ENCODE results near the gene UHRF1.
"Not testable (repeated sequence)": the region's sequence is repeated elsewhere in the genome, so short reads cannot be mapped to it uniquely, and the experiment has no call there.

UHRF1 gene

GRCh38 chr19:4891066-4891465 is 18.2 kb upstream of the UHRF1 start:
- Histone ChIP-seq H3K79me1 (replicated peaks; ENCODE audit: low read length, poor library complexity, severe bottlenecking) (no peaks in the 10 kb centered on the region), H2BK5ac (ENCODE audit: low read depth, low read length, poor library complexity, severe bottlenecking) (no peak overlapping the region), H3K4me1 (ENCODE audit: control insufficient read depth, insufficient read depth, low read depth, low read length) (peaks cover 2% of the 10 kb centered on the region), H4K91ac (ENCODE audit: low read length) (no peak overlapping the region), H3K4me3 (ENCODE audit: insufficient read depth in 1 of 2, low read depth in 1 of 2, low read length in 2 of 2) (no peak overlapping the region), H4K8ac (ENCODE audit: low read length) (no peak overlapping the region), H3K18ac (ENCODE audit: low read depth in 1 of 2, low read length in 2 of 2) (no peak overlapping the region), H3K23ac (ENCODE audit: low read length in 2 of 2) (peak overlapping the region in 1 of 2 experiments; percentile 28), H2AK5ac (ENCODE audit: low read length, severe bottlenecking) (no peak overlapping the region), H3K4ac (ENCODE audit: low read depth in 1 of 2, low read length in 2 of 2) (no peak overlapping the region), H3K27ac (ENCODE audit: low read length, poor library complexity, severe bottlenecking) (no peak overlapping the region), H2BK120ac (ENCODE audit: low read depth, low read length) (no peak overlapping the region), H3K36me3 (ENCODE audit: control insufficient read depth in 1 of 2, insufficient read depth in 2 of 2, low read depth in 1 of 2, low read length in 2 of 2) (no peaks in the 10 kb centered on the region), H2BK12ac (ENCODE audit: low read length in 2 of 2) (peak overlapping the region in 1 of 2 experiments; percentile 15), H2AFZ (ENCODE audit: low read depth, low read length) (no peak overlapping the region), H3K27me3 (ENCODE audit: control insufficient read depth in 1 of 2, insufficient read depth in 1 of 2, low read length in 2 of 2) (no peaks in the 10 kb centered on the region), H3K14ac (ENCODE audit: low read length in 2 of 2) (no peak overlapping the region), H3K9me3 (ENCODE audit: control insufficient read depth, low read length) (no peaks in the 10 kb centered on the region), H3K4me2 (ENCODE audit: low read length, poor library complexity, severe bottlenecking) (no peak overlapping the region), H2BK15ac (ENCODE audit: low read depth, poor library complexity, severe bottlenecking) (no peak overlapping the region), H3K9ac (ENCODE audit: low read length) (no peak overlapping the region)
- no peak for DNase-seq
- WGBS, result 91% methylated on average over 22 of the region's 22 CpGs

GRCh38 chr19:4892962-4893361 is 16.3 kb upstream of the UHRF1 start:
- H3K4me3 ChIP-seq (ENCODE audit: insufficient read depth in 1 of 2, low read depth in 1 of 2, low read length in 2 of 2); H3K27ac ChIP-seq (ENCODE audit: low read length, poor library complexity, severe bottlenecking); DNase-seq; H2BK120ac ChIP-seq (ENCODE audit: low read depth, low read length); H3K18ac ChIP-seq (ENCODE audit: low read depth in 1 of 2, low read length in 2 of 2); H3K79me1 ChIP-seq (replicated peaks; ENCODE audit: low read length, poor library complexity, severe bottlenecking); H2AFZ ChIP-seq (ENCODE audit: low read depth, low read length); H3K4me2 ChIP-seq (ENCODE audit: low read length, poor library complexity, severe bottlenecking); H2BK5ac ChIP-seq (ENCODE audit: low read depth, low read length, poor library complexity, severe bottlenecking); H2BK12ac ChIP-seq (ENCODE audit: low read length in 2 of 2); H3K36me3 ChIP-seq (ENCODE audit: control insufficient read depth in 1 of 2, insufficient read depth in 2 of 2, low read depth in 1 of 2, low read length in 2 of 2); H4K8ac ChIP-seq (ENCODE audit: low read length); H2BK15ac ChIP-seq (ENCODE audit: low read depth, poor library complexity, severe bottlenecking); H3K27me3 ChIP-seq (ENCODE audit: control insufficient read depth in 1 of 2, insufficient read depth in 1 of 2, low read length in 2 of 2); H2AK5ac ChIP-seq (ENCODE audit: low read length, severe bottlenecking); H3K14ac ChIP-seq (ENCODE audit: low read length in 2 of 2); H3K4me1 ChIP-seq (ENCODE audit: control insufficient read depth, insufficient read depth, low read depth, low read length); H3K9ac ChIP-seq (ENCODE audit: low read length); H3K23ac ChIP-seq (ENCODE audit: low read length in 2 of 2); H3K9me3 ChIP-seq (ENCODE audit: control insufficient read depth, low read length); H3K4ac ChIP-seq (ENCODE audit: low read depth in 1 of 2, low read length in 2 of 2); H4K91ac ChIP-seq (ENCODE audit: low read length): not testable (repeated sequence)
- WGBS, result 94% methylated on average over 2 of the region's 11 CpGs

- Histone ChIP-seq H3K27ac (ENCODE audit: low read length, poor library complexity, severe bottlenecking) (no peak overlapping the region), H3K36me3 (ENCODE audit: control insufficient read depth in 1 of 2, insufficient read depth in 2 of 2, low read depth in 1 of 2, low read length in 2 of 2) (no peaks in the 10 kb centered on the region), H2AFZ (ENCODE audit: low read depth, low read length) (no peak overlapping the region), H3K4ac (ENCODE audit: low read depth in 1 of 2, low read length in 2 of 2) (no peak overlapping the region), H3K4me1 (ENCODE audit: control insufficient read depth, insufficient read depth, low read depth, low read length) (peaks cover 5% of the 10 kb centered on the region), H2BK120ac (ENCODE audit: low read depth, low read length) (no peak overlapping the region), H3K14ac (ENCODE audit: low read length in 2 of 2) (no peak overlapping the region), H4K91ac (ENCODE audit: low read length) (no peak overlapping the region), H3K4me3 (ENCODE audit: insufficient read depth in 1 of 2, low read depth in 1 of 2, low read length in 2 of 2) (no peak overlapping the region), H3K4me2 (ENCODE audit: low read length, poor library complexity, severe bottlenecking) (no peak overlapping the region), H2AK5ac (ENCODE audit: low read length, severe bottlenecking) (no peak overlapping the region), H3K18ac (ENCODE audit: low read depth in 1 of 2, low read length in 2 of 2) (no peak overlapping the region), H4K8ac (ENCODE audit: low read length) (no peak overlapping the region), H2BK12ac (ENCODE audit: low read length in 2 of 2) (no peak overlapping the region), H2BK5ac (ENCODE audit: low read depth, low read length, poor library complexity, severe bottlenecking) (no peak overlapping the region), H2BK15ac (ENCODE audit: low read depth, poor library complexity, severe bottlenecking) (no peak overlapping the region), H3K79me1 (replicated peaks; ENCODE audit: low read length, poor library complexity, severe bottlenecking) (no peaks in the 10 kb centered on the region), H3K9ac (ENCODE audit: low read length) (no peak overlapping the region), H3K23ac (ENCODE audit: low read length in 2 of 2) (no peak overlapping the region), H3K9me3 (ENCODE audit: control insufficient read depth, low read length) (no peaks in the 10 kb centered on the region), H3K27me3 (ENCODE audit: control insufficient read depth in 1 of 2, insufficient read depth in 1 of 2, low read length in 2 of 2) (no peaks in the 10 kb centered on the region)
- peak; percentile 51 for DNase-seq
- 46% methylated on average over 2 of the region's 3 CpGs for WGBS
These were observed 12.9 kb upstream of the UHRF1 start for GRCh38 chr19:4896372-4896771.

- no peak overlapping the region for H2AK5ac ChIP-seq (ENCODE audit: low read length, severe bottlenecking)
- no peak overlapping the region for H2BK12ac ChIP-seq (ENCODE audit: low read length in 2 of 2)
- H2BK5ac ChIP-seq (ENCODE audit: low read depth, low read length, poor library complexity, severe bottlenecking), result no peak overlapping the region
- WGBS, result 83% methylated on average over 7 of the region's 7 CpGs
- H3K9ac ChIP-seq (ENCODE audit: low read length), result no peak overlapping the region
- DNase-seq, result no peak
- no peak overlapping the region for H3K4me3 ChIP-seq (ENCODE audit: insufficient read depth in 1 of 2, low read depth in 1 of 2, low read length in 2 of 2)
- no peaks in the 10 kb centered on the region for H3K27me3 ChIP-seq (ENCODE audit: control insufficient read depth in 1 of 2, insufficient read depth in 1 of 2, low read length in 2 of 2)
- H3K4ac ChIP-seq (ENCODE audit: low read depth in 1 of 2, low read length in 2 of 2), result no peak overlapping the region
- H3K14ac ChIP-seq (ENCODE audit: low read length in 2 of 2), result no peak overlapping the region
- H3K27ac ChIP-seq (ENCODE audit: low read length, poor library complexity, severe bottlenecking), result no peak overlapping the region
- H3K36me3 ChIP-seq (ENCODE audit: control insufficient read depth in 1 of 2, insufficient read depth in 2 of 2, low read depth in 1 of 2, low read length in 2 of 2), result no peaks in the 10 kb centered on the region
- no peak overlapping the region for H2BK15ac ChIP-seq (ENCODE audit: low read depth, poor library complexity, severe bottlenecking)
- peaks cover 5% of the 10 kb centered on the region for H3K4me1 ChIP-seq (ENCODE audit: control insufficient read depth, insufficient read depth, low read depth, low read length)
- H4K8ac ChIP-seq (ENCODE audit: low read length), result no peak overlapping the region
- no peak overlapping the region for H3K18ac ChIP-seq (ENCODE audit: low read depth in 1 of 2, low read length in 2 of 2)
- H3K4me2 ChIP-seq (ENCODE audit: low read length, poor library complexity, severe bottlenecking), result no peak overlapping the region
- no peak overlapping the region for H4K91ac ChIP-seq (ENCODE audit: low read length)
- H3K79me1 ChIP-seq (replicated peaks; ENCODE audit: low read length, poor library complexity, severe bottlenecking), result no peaks in the 10 kb centered on the region
- H2BK120ac ChIP-seq (ENCODE audit: low read depth, low read length), result no peak overlapping the region
- no peak overlapping the region for H3K23ac ChIP-seq (ENCODE audit: low read length in 2 of 2)
- H2AFZ ChIP-seq (ENCODE audit: low read depth, low read length), result no peak overlapping the region
- no peaks in the 10 kb centered on the region for H3K9me3 ChIP-seq (ENCODE audit: control insufficient read depth, low read length)
These were observed 12.2 kb upstream of the UHRF1 start for GRCh38 chr19:4897146-4897545.
